Measurements from ENCODE around the gene ABTB2.

Gene ABTB2

GRCh38 chr11:34313099-34313517 is 44.7 kb downstream of the ABTB2 start:
- DNase-seq, result no peak

GRCh38 chr11:34311126-34311525 is 46.7 kb downstream of the ABTB2 start:
- no peak for DNase-seq

GRCh38 chr11:34309965-34310364 is 47.8 kb downstream of the ABTB2 start:
- no peak for DNase-seq

- peak; percentile 74 for DNase-seq
Measured at GRCh38 chr11:34308913-34309585, 48.8 kb downstream of the ABTB2 start.

GRCh38 chr11:34308049-34308912 is 49.5 kb downstream of the ABTB2 start:
- DNase-seq, result no peak

GRCh38 chr11:34305780-34306179 is 52.0 kb downstream of the ABTB2 start:
- no peak for DNase-seq

- DNase-seq, result peak; percentile 69
Measured at GRCh38 chr11:34305193-34305592, 52.6 kb downstream of the ABTB2 start.

GRCh38 chr11:34303028-34303570 is 54.7 kb downstream of the ABTB2 start:
- no peak for DNase-seq

- DNase-seq, result peak; percentile 98
Measured at GRCh38 chr11:34302046-34302921, 55.5 kb downstream of the ABTB2 start.

- DNase-seq, result no peak
Measured at GRCh38 chr11:34300926-34301295, 56.9 kb downstream of the ABTB2 start.

GRCh38 chr11:34300026-34300925 is 57.5 kb downstream of the ABTB2 start:
- no peak for DNase-seq

GRCh38 chr11:34299284-34299972 is 58.4 kb downstream of the ABTB2 start:
- DNase-seq, result no peak

- no peak for DNase-seq
Measured at GRCh38 chr11:34298871-34299270, 58.9 kb downstream of the ABTB2 start.

- DNase-seq, result no peak
Measured at GRCh38 chr11:34296412-34296811, 61.4 kb downstream of the ABTB2 start.

GRCh38 chr11:34292546-34292945 is 65.3 kb downstream of the ABTB2 start:
- DNase-seq, result no peak

- DNase-seq, result no peak
Measured at GRCh38 chr11:34292111-34292510, 65.7 kb downstream of the ABTB2 start.

GRCh38 chr11:34290926-34291325 is 66.9 kb downstream of the ABTB2 start:
- DNase-seq, result no peak

GRCh38 chr11:34288492-34288891 is 69.3 kb downstream of the ABTB2 start:
- DNase-seq, result no peak

GRCh38 chr11:34284811-34285481 is 72.9 kb downstream of the ABTB2 start:
- DNase-seq, result no peak

GRCh38 chr11:34284156-34284555 is 73.7 kb downstream of the ABTB2 start:
- DNase-seq, result no peak
